Neural cell (in vitro differentiated cells): Measurements from ENCODE around the gene MEX3B. TPM values are rescaled to one million over a fixed set of nuclear protein-coding genes. Genes with fewer than 3 reads are reported as not detected.

ENCODE experiments used
- H2AFZ ChIP-seq: fragments of 200-600, 300-800 bp; sonication (generic), shearing (Covaris generic); 2 replicates; pipeline ENCODE4 v1.6.0; 2014; ENCODE audit warnings: low read depth, mild to moderate bottlenecking, antibody characterized with exemption, low read length, moderate library complexity
- H3F3A ChIP-seq: fragments of 200-600 bp; shearing (Covaris generic); 2 replicates; pipeline ENCODE4 v1.6.1; 2016; ENCODE audit warnings: mild to moderate bottlenecking, moderate library complexity, mixed read lengths, antibody characterized with exemption, low read length; ENCODE audit not compliant: insufficient read depth, poor library complexity, severe bottlenecking
- H3K27ac ChIP-seq: fragments of 200-600, 300-800 bp; sonication (generic), shearing (Covaris generic); 2 replicates; pipeline ENCODE4 v1.5.1; 2014; ENCODE audit warnings: mild to moderate bottlenecking, low read length, moderate library complexity
- H3K27me3 ChIP-seq: fragments of 300-800, 200-600 bp; sonication (generic), shearing (Covaris generic); 2 replicates; pipeline ENCODE4 v1.6.0; 2014; ENCODE audit warnings: mild to moderate bottlenecking, low read depth, low read length, moderate library complexity; ENCODE audit not compliant: insufficient read depth
- H3K36me3 ChIP-seq: fragments of 300-800, 200-600 bp; sonication (generic), shearing (Covaris generic); 2 replicates; pipeline ENCODE4 v1.5.1; 2014; ENCODE audit warnings: mild to moderate bottlenecking, antibody characterized with exemption, low read length, moderate library complexity; ENCODE audit not compliant: insufficient read depth
- H3K4me2 ChIP-seq: fragments of 300-800, 200-600 bp; sonication (generic), shearing (Covaris generic); 2 replicates; pipeline ENCODE4 v1.6.0; 2014; ENCODE audit warnings: mild to moderate bottlenecking, low read length
- H3K4me3 ChIP-seq: fragments of 300-800, 200-600 bp; sonication (generic), shearing (Covaris generic); 2 replicates; pipeline ENCODE4 v1.5.1; 2014; ENCODE audit warnings: mild to moderate bottlenecking, low read length, moderate library complexity
- H3K79me2 ChIP-seq: fragments of 200-600 bp; shearing (Covaris generic); replicated peaks from 2 replicates; pipeline ENCODE4 v1.6.0; 2014; ENCODE audit warnings: mild to moderate bottlenecking, low read length, moderate library complexity; ENCODE audit not compliant: insufficient read depth
- H3K9ac ChIP-seq: fragments of 300-800, 200-600 bp; sonication (generic), shearing (Covaris generic); 2 replicates; pipeline ENCODE4 v1.6.1; 2016; ENCODE audit warnings: mild to moderate bottlenecking, low read length, mixed read lengths
- H3K9me2 ChIP-seq: fragments of 200-600 bp; shearing (Covaris generic); 2 replicates; pipeline ENCODE4 v1.6.1; 2016; ENCODE audit warnings: mild to moderate bottlenecking, low read length, mixed read lengths; ENCODE audit not compliant: insufficient read depth
- H3K9me3 ChIP-seq: fragments of 200-600, 300-800 bp; sonication (generic), shearing (Covaris generic); 2 replicates; pipeline ENCODE4 v1.6.1; 2016; ENCODE audit warnings: mild to moderate bottlenecking, mixed run types, low read length, moderate library complexity, mixed read lengths
- H4K20me1 ChIP-seq: fragments of 200-600 bp; shearing (Covaris generic); 2 replicates; pipeline ENCODE4 v1.6.1; 2016; ENCODE audit warnings: mild to moderate bottlenecking, mixed run types; ENCODE audit not compliant: insufficient read depth
- CTCF ChIP-seq: fragments of 450-650 bp; IDR thresholded peaks from 2 replicates; pipeline ENCODE4 v1.5.1; 2014; ENCODE audit warnings: antibody characterized with exemption, mild to moderate bottlenecking, moderate library complexity; ENCODE audit not compliant: poor library complexity, severe bottlenecking
- EP300 ChIP-seq: fragments of 450-650 bp; conservative IDR thresholded peaks from 2 replicates; pipeline ENCODE4 v1.6.1; 2014; ENCODE audit warnings: antibody characterized with exemption, mild to moderate bottlenecking, moderate library complexity; ENCODE audit not compliant: poor library complexity, severe bottlenecking
- EZH2 ChIP-seq: fragments of 200-600, 300-800 bp; shearing (Covaris generic), sonication (generic); IDR thresholded peaks from 2 replicates; pipeline ENCODE4 v1.6.1; 2014; ENCODE audit warnings: antibody characterized with exemption, low read length, borderline replicate concordance, mild to moderate bottlenecking; ENCODE audit not compliant: insufficient read depth, poor library complexity, severe bottlenecking
- MXI1 ChIP-seq: fragments of 450-650 bp; conservative IDR thresholded peaks from 2 replicates; pipeline ENCODE4 v1.6.1; 2014; ENCODE audit warnings: antibody characterized with exemption, mild to moderate bottlenecking; ENCODE audit not compliant: poor library complexity, severe bottlenecking
- POLR2AphosphoS5 ChIP-seq: IDR thresholded peaks from 2 replicates; pipeline ENCODE4 v1.6.1; 2012
- RAD21 ChIP-seq: fragments of 450-650 bp; conservative IDR thresholded peaks from 2 replicates; pipeline ENCODE4 v1.6.1; 2014; ENCODE audit warnings: antibody characterized with exemption, mild to moderate bottlenecking, moderate library complexity
- REST ChIP-seq: IDR thresholded peaks from 2 replicates; pipeline ENCODE4 v1.6.1; 2012; ENCODE audit warnings: borderline replicate concordance
- SMC3 ChIP-seq: fragments of 450-650 bp; conservative IDR thresholded peaks from 2 replicates; pipeline ENCODE4 v1.6.1; 2014; ENCODE audit warnings: antibody characterized with exemption, mild to moderate bottlenecking, moderate library complexity; ENCODE audit not compliant: poor library complexity
- TAF1 ChIP-seq: IDR thresholded peaks from 2 replicates; pipeline ENCODE4 v1.6.1; 2012; ENCODE audit warnings: low read depth
- polyA plus RNA-seq: library from polyadenylated mRNA; depleted of rRNA; stranded (reverse); fragments of >200 nt; gene quantifications from 2 replicates; pipeline ENCODE4 v1.2.3, GENCODE V29; 2014

The MEX3B gene
- polyA plus RNA-seq, 1 donor from 2014 or later: 38.8 TPM

GRCh38 chr15:82048811-82049210 is 3.0 kb upstream of the MEX3B start:
- Histone ChIP-seq H3K4me2 (no peak overlapping the region), H3K36me3 (peaks cover 1% of the 10 kb centered on the region), H3K9me3 (no peaks in the 10 kb centered on the region), H2AFZ (no peak overlapping the region), H4K20me1 (peaks cover 6% of the 10 kb centered on the region), H3K27ac (peak overlapping the region; percentile 86), H3K9ac (no peak overlapping the region), H3K4me3 (no peak overlapping the region), H3F3A (no peaks in the 10 kb centered on the region), H3K79me2 (peaks cover 19% of the 10 kb centered on the region), H3K9me2 (no peaks in the 10 kb centered on the region), H3K27me3 (no peaks in the 10 kb centered on the region)
- TF ChIP-seq EZH2 (no peak), MXI1 (no peak), POLR2AphosphoS5 (no peak), REST (no peak), CTCF (no peak), TAF1 (no peak), RAD21 (no peak), EP300 (no peak), SMC3 (no peak)

- Histone ChIP-seq H3K9ac (peak overlapping the region; percentile 87), H3K27ac (peak overlapping the region; percentile 86), H2AFZ (peak overlapping the region; percentile 88), H3F3A (peaks cover 3% of the 10 kb centered on the region), H4K20me1 (peaks cover 16% of the 10 kb centered on the region), H3K4me3 (peak overlapping the region; percentile 76), H3K27me3 (no peaks in the 10 kb centered on the region), H3K9me3 (peaks cover 3% of the 10 kb centered on the region), H3K79me2 (peaks cover 30% of the 10 kb centered on the region), H3K4me2 (peak overlapping the region; percentile 35), H3K36me3 (peaks cover 12% of the 10 kb centered on the region), H3K9me2 (no peaks in the 10 kb centered on the region)
- no peak for TF ChIP-seq EZH2
- TF ChIP-seq SMC3: no peak
- TF ChIP-seq TAF1: peak; percentile 5
- TF ChIP-seq CTCF: peak; percentile 31
- peak; percentile 12 for TF ChIP-seq MXI1
These were observed 1.9 kb upstream of the MEX3B start for GRCh38 chr15:82047453-82048400.
